RWPE1 (cell line): ENCODE results near the gene PTPN18.

Experiments used
- CTCF ChIA-PET: fragments of 350-600 bp; sonication (Branson Sonifier 250); formaldehyde crosslinking; extraction: SDS; loops from one replicate; lab custom pipeline; 2021; lab: Yijun Ruan, JAX
- POLR2A ChIA-PET: fragments of 400-600 bp; formaldehyde crosslinking; extraction: SDS; loops from one replicate; lab custom pipeline; 2020; ENCODE audit warnings: antibody characterized with exemption; ENCODE audit not compliant: low non-redundant PET; lab: Yijun Ruan, JAX
- DNase-seq: peaks from one replicate; pipeline ENCODE4 v3.0.0; 2012; ENCODE audit warnings: low spot score
- H3K27ac ChIP-seq: fragments of 450-650 bp; 2 replicates; pipeline ENCODE4 v1.5.1; 2017
- TF ChIP-seq, protein P1 (sequence below): fragments of 450-650 bp; conservative IDR thresholded peaks from 2 replicates; pipeline ENCODE4 v1.5.1; 2017; ENCODE audit warnings: low read depth, mild to moderate bottlenecking

The PTPN18 gene, protein sequence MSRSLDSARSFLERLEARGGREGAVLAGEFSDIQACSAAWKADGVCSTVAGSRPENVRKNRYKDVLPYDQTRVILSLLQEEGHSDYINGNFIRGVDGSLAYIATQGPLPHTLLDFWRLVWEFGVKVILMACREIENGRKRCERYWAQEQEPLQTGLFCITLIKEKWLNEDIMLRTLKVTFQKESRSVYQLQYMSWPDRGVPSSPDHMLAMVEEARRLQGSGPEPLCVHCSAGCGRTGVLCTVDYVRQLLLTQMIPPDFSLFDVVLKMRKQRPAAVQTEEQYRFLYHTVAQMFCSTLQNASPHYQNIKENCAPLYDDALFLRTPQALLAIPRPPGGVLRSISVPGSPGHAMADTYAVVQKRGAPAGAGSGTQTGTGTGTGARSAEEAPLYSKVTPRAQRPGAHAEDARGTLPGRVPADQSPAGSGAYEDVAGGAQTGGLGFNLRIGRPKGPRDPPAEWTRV

GRCh38 chr2:130355578-130356431 lies at the start of gene PTPN18:
Gene PTPN18 (plus strand): TSS chr2:130356056. CDS start chr2:130356108, 52 bp downstream.
- peak; percentile 74 for DNase-seq
- TF ChIP-seq, protein P1, sequence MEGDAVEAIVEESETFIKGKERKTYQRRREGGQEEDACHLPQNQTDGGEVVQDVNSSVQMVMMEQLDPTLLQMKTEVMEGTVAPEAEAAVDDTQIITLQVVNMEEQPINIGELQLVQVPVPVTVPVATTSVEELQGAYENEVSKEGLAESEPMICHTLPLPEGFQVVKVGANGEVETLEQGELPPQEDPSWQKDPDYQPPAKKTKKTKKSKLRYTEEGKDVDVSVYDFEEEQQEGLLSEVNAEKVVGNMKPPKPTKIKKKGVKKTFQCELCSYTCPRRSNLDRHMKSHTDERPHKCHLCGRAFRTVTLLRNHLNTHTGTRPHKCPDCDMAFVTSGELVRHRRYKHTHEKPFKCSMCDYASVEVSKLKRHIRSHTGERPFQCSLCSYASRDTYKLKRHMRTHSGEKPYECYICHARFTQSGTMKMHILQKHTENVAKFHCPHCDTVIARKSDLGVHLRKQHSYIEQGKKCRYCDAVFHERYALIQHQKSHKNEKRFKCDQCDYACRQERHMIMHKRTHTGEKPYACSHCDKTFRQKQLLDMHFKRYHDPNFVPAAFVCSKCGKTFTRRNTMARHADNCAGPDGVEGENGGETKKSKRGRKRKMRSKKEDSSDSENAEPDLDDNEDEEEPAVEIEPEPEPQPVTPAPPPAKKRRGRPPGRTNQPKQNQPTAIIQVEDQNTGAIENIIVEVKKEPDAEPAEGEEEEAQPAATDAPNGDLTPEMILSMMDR = peak; percentile 58
- CTCF ChIA-PET = interaction anchor here (0.7 to 1.8 kb wide), 7 partner anchors 9 to 536 kb away, joined by 3 to 7 read pairs (median 3); partner anchors contain the start of gene IMP4
- POLR2A ChIA-PET = interaction anchor here (0.8 to 0.9 kb wide), 2 partner anchors 13 kb away, joined by 3 to 4 read pairs; partner anchors contain the start of gene IMP4
- H3K27ac ChIP-seq = peak within 1 kb of the TSS; percentile 57

DNA sequence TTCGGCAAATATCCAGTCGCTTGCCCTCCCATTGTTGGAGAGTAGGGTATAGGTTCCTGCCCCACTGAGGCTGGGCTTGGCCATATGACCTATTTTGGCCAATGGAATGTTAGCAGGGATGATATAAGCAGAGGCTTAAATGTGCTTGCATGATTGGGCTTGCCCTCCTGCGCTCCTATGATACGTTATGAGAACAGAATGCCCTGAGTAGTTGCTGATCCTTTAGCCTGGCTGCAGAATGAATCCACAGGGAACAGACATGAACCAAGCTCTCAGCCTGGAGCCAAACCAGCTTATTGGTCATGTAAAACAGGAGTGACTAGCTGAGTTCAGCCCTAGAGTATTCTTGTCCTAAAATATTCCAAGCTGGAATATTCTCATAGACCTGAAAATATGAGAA lies 48.0 kb upstream of the PTPN18 start:
- ChIA-PET POLR2A (no interaction called here), CTCF (no interaction called here)
- DNase-seq = peak; percentile 36
- TF ChIP-seq, protein P1 = no peak
- no peak overlapping the region for H3K27ac ChIP-seq

DNA sequence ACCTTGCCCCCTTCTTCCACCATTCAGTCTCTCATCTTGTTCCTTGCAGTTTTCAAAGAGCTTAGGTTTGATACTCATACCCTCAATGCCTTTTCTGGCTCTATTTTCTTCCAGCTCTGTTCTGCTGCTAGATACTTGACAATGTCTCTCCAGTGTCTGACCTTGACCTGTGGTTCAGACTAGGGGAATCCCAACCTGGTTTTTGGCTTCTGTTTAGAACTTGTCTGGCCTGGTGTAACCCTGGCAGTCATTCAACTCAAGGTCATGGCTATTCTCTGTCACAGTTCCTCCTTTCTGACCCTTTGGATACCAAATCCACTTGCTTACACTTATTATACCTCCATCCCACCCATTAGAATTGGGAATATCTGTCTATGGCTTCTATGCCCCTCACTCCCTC lies 45.0 kb upstream of the PTPN18 start:
- H3K27ac ChIP-seq = no peak overlapping the region
- DNase-seq = no peak
- ChIA-PET CTCF (no interaction called here), POLR2A (no interaction called here)
- TF ChIP-seq, protein P1 = no peak

DNA sequence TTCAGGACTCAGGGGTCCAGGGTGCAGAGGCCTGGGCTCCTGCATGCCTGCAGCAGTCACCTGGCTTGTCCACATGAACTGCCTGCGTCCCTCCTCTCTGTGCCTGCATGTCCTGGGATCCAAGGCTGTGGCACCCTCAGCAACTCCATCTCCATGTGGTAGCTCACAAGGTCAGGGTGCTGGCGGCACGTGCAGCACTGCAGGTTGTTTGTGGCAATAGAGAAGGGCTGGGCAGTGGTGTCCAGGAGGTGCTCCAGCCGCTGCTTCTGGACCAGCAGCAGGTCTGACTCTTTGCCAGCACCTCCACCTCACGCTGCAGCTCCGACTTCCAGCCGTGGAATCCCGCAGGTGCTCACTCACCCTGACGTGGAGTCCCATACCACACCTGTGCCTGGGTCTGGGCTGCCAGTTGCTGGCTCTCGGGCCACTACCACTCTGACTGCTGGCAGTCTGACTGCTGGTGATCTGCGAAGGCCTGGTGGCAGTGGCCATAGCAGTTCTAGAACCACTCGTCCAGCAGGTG lies 42.0 kb upstream of the PTPN18 start:
- CTCF ChIA-PET = no interaction called here
- TF ChIP-seq, protein P1 = no peak
- H3K27ac ChIP-seq = no peak overlapping the region
- DNase-seq = no peak
- POLR2A ChIA-PET = no interaction called here

- CTCF ChIA-PET = no interaction called here
- TF ChIP-seq, protein P1 = no peak
- no peak overlapping the region for H3K27ac ChIP-seq
- POLR2A ChIA-PET = no interaction called here
- no peak for DNase-seq
Observed at GRCh38 chr2:130314377-130314776, 41.5 kb upstream of the PTPN18 start.

DNA sequence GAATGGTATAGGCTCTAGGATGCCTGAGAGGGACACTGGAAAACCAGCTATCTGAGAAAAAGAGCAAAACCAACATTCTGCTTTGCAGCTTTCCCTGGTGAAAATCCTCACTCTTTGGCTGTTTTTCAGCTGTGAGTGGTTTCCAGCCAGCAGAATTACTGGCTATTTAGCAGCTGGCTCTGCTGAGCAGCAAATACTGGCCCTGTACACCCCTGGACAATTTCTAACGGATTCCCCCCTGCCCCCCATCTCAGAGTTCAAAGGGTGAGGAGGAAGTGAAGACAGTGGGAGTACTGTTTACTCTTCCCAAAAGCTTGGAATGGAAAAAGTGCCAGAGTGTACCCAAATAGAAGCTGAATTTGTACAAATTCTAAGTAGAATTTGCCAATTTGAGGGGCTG lies 39.3 kb upstream of the PTPN18 start:
- no peak overlapping the region for H3K27ac ChIP-seq
- DNase-seq = no peak
- CTCF ChIA-PET = no interaction called here
- TF ChIP-seq, protein P1 = no peak
- POLR2A ChIA-PET = no interaction called here
